ENCODE data around the gene FAM156A. TPM values are rescaled to one million over a fixed set of nuclear protein-coding genes. Genes with fewer than 3 reads are reported as not detected.

FAM156A gene, protein sequence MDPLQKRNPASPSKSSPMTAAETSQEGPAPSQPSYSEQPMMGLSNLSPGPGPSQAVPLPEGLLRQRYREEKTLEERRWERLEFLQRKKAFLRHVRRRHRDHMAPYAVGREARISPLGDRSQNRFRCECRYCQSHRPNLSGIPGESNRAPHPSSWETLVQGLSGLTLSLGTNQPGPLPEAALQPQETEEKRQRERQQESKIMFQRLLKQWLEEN
- total RNA-seq, result 28.9 TPM

GRCh38 chrX:52958113-52958959, at the start of gene FAM156A:
Gene FAM156A (minus strand): TSS chrX:52958518. CDS start chrX:52948588, 9,930 bp downstream.

Other genes starting within 250 kb of the FAM156A start
- 0.35 TPM for gene SSX2B, start 207.3 kb downstream of the FAM156A start, total RNA-seq
- gene SPANXN5, start 161.1 kb downstream of the FAM156A start, total RNA-seq, result not detected
- not detected for gene XAGE5, start 147.2 kb downstream of the FAM156A start, total RNA-seq
- gene XAGE3, start 90.4 kb downstream of the FAM156A start, total RNA-seq, result not detected
- 22.0 TPM for gene FAM156B, start 61.2 kb downstream of the FAM156A start, total RNA-seq
- gene GPR173, start 90.3 kb upstream of the FAM156A start, total RNA-seq, result 13.7 TPM
- gene TSPYL2, start 123.8 kb upstream of the FAM156A start, total RNA-seq, result 22.5 TPM
- gene KANTR, start 135.6 kb upstream of the FAM156A start, total RNA-seq, result 29.0 TPM

All from metanephros (tissue), 1 donor.